GM21423 (cell line): ENCODE measurements around the gene FAM9C.
"Not testable (repeated sequence)": the region's sequence is repeated elsewhere in the genome, so short reads cannot be mapped to it uniquely, and the experiment has no call there.

Experiments
- ATAC-seq: cut with Tn5 transposase; IDR thresholded peaks from one replicate; pipeline ENCODE4 v1.9.1; 2021; ENCODE audit warnings: mild to moderate bottlenecking, moderate library complexity; ENCODE audit not compliant: unreplicated experiment

The FAM9C gene

GRCh38 chrX:13044441-13044840 lies at the start of gene FAM9C:
FAM9C (minus strand) TSS chrX:13044620; CDS start chrX:13043789, 831 bp downstream.
- no peak for ATAC-seq

GRCh38 chrX:13093529-13094140 lies 49.2 kb upstream of the FAM9C start:
- ATAC-seq = no peak

GRCh38 chrX:13092455-13092941 lies 48.1 kb upstream of the FAM9C start:
- ATAC-seq = peak; percentile 58

GRCh38 chrX:13091111-13091765 lies 46.8 kb upstream of the FAM9C start:
- no peak for ATAC-seq

GRCh38 chrX:13090339-13091110 lies 46.1 kb upstream of the FAM9C start:
- ATAC-seq = no peak

- no peak for ATAC-seq
These were observed 45.6 kb upstream of the FAM9C start for GRCh38 chrX:13090027-13090338.

- no peak for ATAC-seq
These were observed 43.7 kb upstream of the FAM9C start for GRCh38 chrX:13088156-13088487.

- ATAC-seq = peak; percentile 50
These were observed 43.1 kb upstream of the FAM9C start for GRCh38 chrX:13087322-13088155.

- ATAC-seq = not testable (repeated sequence)
These were observed 42.4 kb upstream of the FAM9C start for GRCh38 chrX:13086793-13087321.

GRCh38 chrX:13086076-13086475 lies 41.7 kb upstream of the FAM9C start:
- no peak for ATAC-seq

- peak; percentile 26 for ATAC-seq
These were observed 41.1 kb upstream of the FAM9C start for GRCh38 chrX:13085526-13085925.

GRCh38 chrX:13084611-13085010 lies 40.2 kb upstream of the FAM9C start:
- no peak for ATAC-seq

GRCh38 chrX:13083755-13084326 lies 39.4 kb upstream of the FAM9C start:
- not testable (repeated sequence) for ATAC-seq

GRCh38 chrX:13082206-13083065 lies 38.0 kb upstream of the FAM9C start:
- no peak for ATAC-seq

GRCh38 chrX:13081395-13082205 lies 37.2 kb upstream of the FAM9C start:
- ATAC-seq = peak; percentile 46

- no peak for ATAC-seq
These were observed 35.8 kb upstream of the FAM9C start for GRCh38 chrX:13080128-13080795.

GRCh38 chrX:13078739-13079444 lies 34.5 kb upstream of the FAM9C start:
- no peak for ATAC-seq

- no peak for ATAC-seq
These were observed 32.7 kb upstream of the FAM9C start for GRCh38 chrX:13077168-13077567.
